Stimulated activated naive B cell treated with anti-CD40 and anti-IgM and Interleukin-4, amounts not matched to agents 10 μg/mL and 1 μg/mL and 100 μg/mL, for 72 hours (primary cell): ENCODE measurements around the gene AKAP13.
"Not testable (repeated sequence)": the region's sequence is repeated elsewhere in the genome, so short reads cannot be mapped to it uniquely, and the experiment has no call there.

ENCODE experiments used
- ATAC-seq, 2 donors: fragments of 150-1000 bp; cut with Tn5 transposase; replicated peaks; 2 replicates each; pipeline ENCODE4 v1.10.0; 2021; ENCODE audit warnings: moderate library complexity in 1 of 2
- DNase-seq: peaks from one replicate; pipeline ENCODE4 v3.0.0; 2021
- H3K27ac Mint-ChIP-seq: one replicate; pipeline ENCODE4 v1.8.0; 2022; ENCODE audit warnings: mild to moderate bottlenecking, mixed read lengths
- H3K27me3 Mint-ChIP-seq, 2 donors: one replicate each; pipeline ENCODE4 v1.8.0; 2022; ENCODE audit warnings: mixed read lengths in 2 of 2
- H3K36me3 Mint-ChIP-seq, 2 donors: one replicate each; pipeline ENCODE4 v1.8.0; 2022; ENCODE audit warnings: mixed read lengths in 2 of 2, mild to moderate bottlenecking in 1 of 2
- H3K4me1 Mint-ChIP-seq, 2 donors: one replicate each; pipeline ENCODE4 v1.8.0; 2022; ENCODE audit warnings: mixed read lengths in 2 of 2, mild to moderate bottlenecking in 1 of 2
- H3K4me3 Mint-ChIP-seq, 2 donors: one replicate each; pipeline ENCODE4 v1.8.0; 2022; ENCODE audit warnings: mild to moderate bottlenecking in 2 of 2, mixed read lengths in 2 of 2, moderate library complexity in 1 of 2
- H3K9me3 Mint-ChIP-seq, 2 donors: one replicate each; pipeline ENCODE4 v1.8.0; 2022; ENCODE audit warnings: mixed read lengths in 2 of 2, mild to moderate bottlenecking in 1 of 2

The AKAP13 gene

GRCh38 chr15:85344241-85344640, 36.2 kb upstream of the AKAP13 start:
- not testable (repeated sequence) for H3K4me3 Mint-ChIP-seq, DNase-seq, H3K36me3 Mint-ChIP-seq, H3K9me3 Mint-ChIP-seq, H3K27me3 Mint-ChIP-seq, H3K27ac Mint-ChIP-seq, ATAC-seq
- peaks cover 9 to 11% of the 10 kb centered on the region in 2 donors for H3K4me1 Mint-ChIP-seq

GRCh38 chr15:85344653-85345114, 35.7 kb upstream of the AKAP13 start:
- H3K27ac Mint-ChIP-seq, ATAC-seq, DNase-seq, H3K27me3 Mint-ChIP-seq, H3K9me3 Mint-ChIP-seq, H3K36me3 Mint-ChIP-seq, H3K4me3 Mint-ChIP-seq: not testable (repeated sequence)
- H3K4me1 Mint-ChIP-seq, result peaks cover 9 to 11% of the 10 kb centered on the region in 2 donors

- ATAC-seq, H3K9me3 Mint-ChIP-seq, H3K27me3 Mint-ChIP-seq, H3K4me3 Mint-ChIP-seq, DNase-seq, H3K27ac Mint-ChIP-seq, H3K36me3 Mint-ChIP-seq: not testable (repeated sequence)
- H3K4me1 Mint-ChIP-seq, result peaks cover 9 to 11% of the 10 kb centered on the region in 2 donors
Observed at GRCh38 chr15:85345196-85345918, 35.0 kb upstream of the AKAP13 start.

- DNase-seq, H3K27ac Mint-ChIP-seq, H3K36me3 Mint-ChIP-seq, H3K4me3 Mint-ChIP-seq, H3K9me3 Mint-ChIP-seq, H3K27me3 Mint-ChIP-seq: not testable (repeated sequence)
- H3K4me1 Mint-ChIP-seq, result peaks cover 9 to 11% of the 10 kb centered on the region in 2 donors
- ATAC-seq, result peak in 1 of 2 donors; percentile 36
Observed at GRCh38 chr15:85346462-85347084, 33.8 kb upstream of the AKAP13 start.

GRCh38 chr15:85347264-85348047, 32.9 kb upstream of the AKAP13 start:
- H3K4me1 Mint-ChIP-seq, result peaks cover 9 to 11% of the 10 kb centered on the region in 2 donors
- not testable (repeated sequence) for H3K9me3 Mint-ChIP-seq, DNase-seq, H3K4me3 Mint-ChIP-seq, H3K27me3 Mint-ChIP-seq, H3K27ac Mint-ChIP-seq, ATAC-seq, H3K36me3 Mint-ChIP-seq

- H3K36me3 Mint-ChIP-seq, H3K27me3 Mint-ChIP-seq, ATAC-seq, H3K4me3 Mint-ChIP-seq, DNase-seq, H3K9me3 Mint-ChIP-seq, H3K27ac Mint-ChIP-seq: not testable (repeated sequence)
- H3K4me1 Mint-ChIP-seq, result peaks cover 9 to 11% of the 10 kb centered on the region in 2 donors
Observed at GRCh38 chr15:85348048-85348766, 32.2 kb upstream of the AKAP13 start.

GRCh38 chr15:85349062-85349461, 31.3 kb upstream of the AKAP13 start:
- H3K36me3 Mint-ChIP-seq, H3K4me1 Mint-ChIP-seq, H3K4me3 Mint-ChIP-seq, H3K9me3 Mint-ChIP-seq, H3K27me3 Mint-ChIP-seq, ATAC-seq, H3K27ac Mint-ChIP-seq, DNase-seq: not testable (repeated sequence)

GRCh38 chr15:85350395-85350794, 30.0 kb upstream of the AKAP13 start:
- DNase-seq (no peak), ATAC-seq (no peak)
- Mint-ChIP-seq H3K9me3 (peaks cover 0 to 4% of the 10 kb centered on the region in 2 donors), H3K4me3 (no peak overlapping the region), H3K27ac (no peak overlapping the region), H3K4me1 (peaks cover 10 to 13% of the 10 kb centered on the region in 2 donors), H3K27me3 (no peaks in the 10 kb centered on the region), H3K36me3 (no peaks in the 10 kb centered on the region)

GRCh38 chr15:85351501-85351900, 28.9 kb upstream of the AKAP13 start:
- ATAC-seq, H3K27ac Mint-ChIP-seq, DNase-seq, H3K4me3 Mint-ChIP-seq, H3K9me3 Mint-ChIP-seq, H3K36me3 Mint-ChIP-seq, H3K4me1 Mint-ChIP-seq, H3K27me3 Mint-ChIP-seq: not testable (repeated sequence)

GRCh38 chr15:85351965-85352364, 28.4 kb upstream of the AKAP13 start:
- H3K4me1 Mint-ChIP-seq, result peaks cover 6 to 7% of the 10 kb centered on the region in 2 donors
- no peak overlapping the region for H3K4me3 Mint-ChIP-seq
- no peaks in the 10 kb centered on the region for H3K36me3 Mint-ChIP-seq
- DNase-seq (no peak), ATAC-seq (no peak)
- H3K27ac Mint-ChIP-seq, result no peak overlapping the region
- H3K27me3 Mint-ChIP-seq, result no peaks in the 10 kb centered on the region
- peaks cover 0 to 4% of the 10 kb centered on the region in 2 donors for H3K9me3 Mint-ChIP-seq

- Mint-ChIP-seq H3K36me3 (no peaks in the 10 kb centered on the region), H3K4me1 (peaks cover 13 to 19% of the 10 kb centered on the region in 2 donors), H3K27me3 (no peaks in the 10 kb centered on the region), H3K27ac (no peak overlapping the region), H3K9me3 (peaks cover 0 to 4% of the 10 kb centered on the region in 2 donors), H3K4me3 (no peak overlapping the region)
- no peak for ATAC-seq
- DNase-seq, result no peak
Observed at GRCh38 chr15:85353516-85353915, 26.9 kb upstream of the AKAP13 start.

GRCh38 chr15:85354461-85354860, 25.9 kb upstream of the AKAP13 start:
- Mint-ChIP-seq H3K36me3 (no peaks in the 10 kb centered on the region), H3K9me3 (peaks cover 0 to 4% of the 10 kb centered on the region in 2 donors), H3K4me3 (no peak overlapping the region), H3K27ac (no peak overlapping the region), H3K27me3 (no peaks in the 10 kb centered on the region), H3K4me1 (peaks cover 10 to 19% of the 10 kb centered on the region in 2 donors)
- DNase-seq (no peak), ATAC-seq (no peak)

GRCh38 chr15:85354948-85355347, 25.5 kb upstream of the AKAP13 start:
- H3K4me1 Mint-ChIP-seq, result peaks cover 12 to 19% of the 10 kb centered on the region in 2 donors
- H3K27ac Mint-ChIP-seq, result no peak overlapping the region
- DNase-seq, result no peak
- no peak for ATAC-seq
- H3K9me3 Mint-ChIP-seq, result peaks cover 0 to 4% of the 10 kb centered on the region in 2 donors
- H3K36me3 Mint-ChIP-seq, result no peaks in the 10 kb centered on the region
- H3K27me3 Mint-ChIP-seq, result no peaks in the 10 kb centered on the region
- no peak overlapping the region for H3K4me3 Mint-ChIP-seq

- ATAC-seq (no peak), DNase-seq (no peak)
- peaks cover 17 to 25% of the 10 kb centered on the region in 2 donors for H3K4me1 Mint-ChIP-seq
- no peaks in the 10 kb centered on the region for H3K36me3 Mint-ChIP-seq
- H3K27ac Mint-ChIP-seq, result no peak overlapping the region
- H3K4me3 Mint-ChIP-seq, result no peak overlapping the region
- H3K27me3 Mint-ChIP-seq, result no peaks in the 10 kb centered on the region
- peaks cover 0 to 4% of the 10 kb centered on the region in 2 donors for H3K9me3 Mint-ChIP-seq
Observed at GRCh38 chr15:85356276-85356675, 24.1 kb upstream of the AKAP13 start.
